GM10248 (cell line): ENCODE results near the gene AP2B1.

Source experiments
- CTCF ChIA-PET: fragments of 300-600 bp; sonication (Branson Sonifier 250); formaldehyde crosslinking; extraction: SDS; loops from one replicate; lab custom pipeline; 2021; ENCODE audit warnings: antibody characterized with exemption; lab: Yijun Ruan, JAX
- POLR2A ChIA-PET: fragments of 350-650 bp; sonication (Branson Sonifier 250); formaldehyde crosslinking; extraction: SDS; loops from one replicate; lab custom pipeline; 2020; ENCODE audit warnings: antibody characterized with exemption; lab: Yijun Ruan, JAX
- DNase-seq: peaks from one replicate; pipeline ENCODE4 v3.0.0; 2012; ENCODE audit errors: extremely low spot score
- CTCF ChIP-seq: IDR thresholded peaks from 2 replicates; pipeline ENCODE4 v1.5.1; 2012; ENCODE audit warnings: mild to moderate bottlenecking, low read depth; ENCODE audit errors: extremely low read depth, missing control alignments, control extremely low read depth

AP2B1 gene

GRCh38 chr17:35627417-35627816, 40.3 kb downstream of the AP2B1 start:
- ChIA-PET CTCF (interaction anchor here (1.5 to 6.3 kb wide), 2 partner anchors 15 to 22 kb away, joined by 3 to 37 read pairs; no protein-coding TSS in a partner anchor), POLR2A (no interaction called here)
- no peak for DNase-seq
- no peak for TF ChIP-seq CTCF

- DNase-seq: no peak
- ChIA-PET POLR2A (no interaction called here), CTCF (interaction anchor here (2.9 kb wide), 1 partner anchor 17 kb away, joined by 9 read pairs; no protein-coding TSS in a partner anchor)
- no peak for TF ChIP-seq CTCF
Measured at GRCh38 chr17:35630530-35631148, 43.5 kb downstream of the AP2B1 start.

- ChIA-PET POLR2A (no interaction called here), CTCF (interaction anchor here (0.8 kb wide), 1 partner anchor 33 kb away, joined by 3 read pairs; no protein-coding TSS in a partner anchor)
- no peak for TF ChIP-seq CTCF
- DNase-seq: no peak
Measured at GRCh38 chr17:35641032-35641431, 53.9 kb downstream of the AP2B1 start.

- TF ChIP-seq CTCF: no peak
- POLR2A ChIA-PET: no interaction called here
- CTCF ChIA-PET: no interaction called here
- no peak for DNase-seq
Measured at GRCh38 chr17:35645923-35646322, 58.8 kb downstream of the AP2B1 start.

GRCh38 chr17:35651467-35651866, 64.3 kb downstream of the AP2B1 start:
- DNase-seq: no peak
- no peak for TF ChIP-seq CTCF
- ChIA-PET CTCF (no interaction called here), POLR2A (no interaction called here)

- POLR2A ChIA-PET: no interaction called here
- CTCF ChIA-PET: interaction anchor here (0.7 to 1.7 kb wide), 5 partner anchors 10 to 40 kb away, joined by 3 to 4 read pairs (median 4); no protein-coding TSS in a partner anchor
- TF ChIP-seq CTCF: no peak
- DNase-seq: no peak
Measured at GRCh38 chr17:35653619-35654361, 66.7 kb downstream of the AP2B1 start.
